GM03348 (cell line): ENCODE results near the gene CTCFL.
"Not testable (repeated sequence)": the region's sequence is repeated elsewhere in the genome, so short reads cannot be mapped to it uniquely, and the experiment has no call there.

Experiments
- DNase-seq: peaks from one replicate; pipeline ENCODE4 v3.0.0; 2012; ENCODE audit warnings: low spot score

Gene CTCFL

GRCh38 chr20:57480444-57481160 is 44.3 kb downstream of the CTCFL start:
- DNase-seq = no peak

GRCh38 chr20:57479196-57479595 is 45.7 kb downstream of the CTCFL start:
- no peak for DNase-seq

GRCh38 chr20:57478176-57478575 is 46.8 kb downstream of the CTCFL start:
- no peak for DNase-seq

- no peak for DNase-seq
Measured at GRCh38 chr20:57476641-57477461, 48.1 kb downstream of the CTCFL start.

GRCh38 chr20:57476084-57476526 is 48.8 kb downstream of the CTCFL start:
- no peak for DNase-seq

- DNase-seq = no peak
Measured at GRCh38 chr20:57475388-57476083, 49.4 kb downstream of the CTCFL start.

- DNase-seq = no peak
Measured at GRCh38 chr20:57474816-57475215, 50.1 kb downstream of the CTCFL start.

GRCh38 chr20:57474205-57474604 is 50.7 kb downstream of the CTCFL start:
- DNase-seq = no peak

GRCh38 chr20:57473246-57474048 is 51.5 kb downstream of the CTCFL start:
- no peak for DNase-seq

- DNase-seq = not testable (repeated sequence)
Measured at GRCh38 chr20:57472474-57472873, 52.5 kb downstream of the CTCFL start.

GRCh38 chr20:57471496-57472372 is 53.2 kb downstream of the CTCFL start:
- no peak for DNase-seq

- no peak for DNase-seq
Measured at GRCh38 chr20:57470666-57471495, 54.1 kb downstream of the CTCFL start.

GRCh38 chr20:57470212-57470522 is 54.8 kb downstream of the CTCFL start:
- no peak for DNase-seq

- DNase-seq = no peak
Measured at GRCh38 chr20:57469418-57470211, 55.3 kb downstream of the CTCFL start.

GRCh38 chr20:57468523-57469417 is 56.2 kb downstream of the CTCFL start:
- no peak for DNase-seq

- no peak for DNase-seq
Measured at GRCh38 chr20:57467742-57468141, 57.2 kb downstream of the CTCFL start.

GRCh38 chr20:57465943-57466342 is 59.0 kb downstream of the CTCFL start:
- no peak for DNase-seq

- DNase-seq = no peak
Measured at GRCh38 chr20:57465486-57465885, 59.5 kb downstream of the CTCFL start.
